HEK293T (cell line): ENCODE data around the gene KLHL10.

Experiments
- CTCF ChIA-PET: fragments of 350-600 bp; formaldehyde crosslinking; extraction: SDS; loops from one replicate; lab custom pipeline; 2021; ENCODE audit warnings: antibody characterized with exemption, inconsistent platforms; lab: Yijun Ruan, JAX
- POLR2A ChIA-PET: fragments of 350-600 bp; formaldehyde crosslinking; extraction: SDS; loops from one replicate; lab custom pipeline; 2020; ENCODE audit warnings: antibody characterized with exemption, inconsistent platforms; lab: Yijun Ruan, JAX
- DNase-seq: peaks from one replicate; pipeline ENCODE4 v3.0.0; 2012; ENCODE audit warnings: mixed read lengths; ENCODE audit errors: extremely low spot score
- ARNT ChIP-seq: fragments of 450-650 bp; IDR thresholded peaks from 2 replicates; pipeline ENCODE4 v1.6.1; 2017; ENCODE audit warnings: mild to moderate bottlenecking
- BHLHE40 ChIP-seq: fragments of 450-650 bp; IDR thresholded peaks from 2 replicates; pipeline ENCODE4 v1.6.1; 2016; ENCODE audit warnings: mild to moderate bottlenecking, moderate library complexity, borderline replicate concordance
- CTBP1 ChIP-seq: fragments of 450-650 bp; IDR thresholded peaks from 2 replicates; pipeline ENCODE4 v1.6.1; 2016; ENCODE audit warnings: borderline replicate concordance
- ELF4 ChIP-seq: fragments of 450-650 bp; IDR thresholded peaks from 2 replicates; pipeline ENCODE4 v1.6.1; 2017; ENCODE audit warnings: antibody characterized with exemption
- FOXA1 ChIP-seq: fragments of 450-650 bp; IDR thresholded peaks from 2 replicates; pipeline ENCODE4 v1.6.1; 2016; ENCODE audit warnings: mild to moderate bottlenecking
- FOXK2 ChIP-seq: fragments of 450-650 bp; IDR thresholded peaks from 2 replicates; pipeline ENCODE4 v1.6.1; 2016; ENCODE audit warnings: mild to moderate bottlenecking
- FOXM1 ChIP-seq: fragments of 450-650 bp; IDR thresholded peaks from 2 replicates; pipeline ENCODE4 v1.6.1; 2017; ENCODE audit warnings: mild to moderate bottlenecking, borderline replicate concordance
- HDGF ChIP-seq: fragments of 450-650 bp; IDR thresholded peaks from 2 replicates; pipeline ENCODE4 v1.6.1; 2017; ENCODE audit warnings: antibody characterized with exemption, borderline replicate concordance
- L3MBTL2 ChIP-seq: fragments of 450-650 bp; conservative IDR thresholded peaks from 2 replicates; pipeline ENCODE4 v1.6.1; 2016; ENCODE audit warnings: mild to moderate bottlenecking
- LEF1 ChIP-seq: fragments of 450-650 bp; IDR thresholded peaks from 2 replicates; pipeline ENCODE4 v1.6.1; 2017; ENCODE audit warnings: mild to moderate bottlenecking, borderline replicate concordance
- NFRKB ChIP-seq: fragments of 450-650 bp; IDR thresholded peaks from 2 replicates; pipeline ENCODE4 v1.6.1; 2016; ENCODE audit warnings: mild to moderate bottlenecking, moderate library complexity
- PKNOX1 ChIP-seq: fragments of 450-650 bp; IDR thresholded peaks from 2 replicates; pipeline ENCODE4 v1.6.1; 2016
- SP1 ChIP-seq: fragments of 450-650 bp; IDR thresholded peaks from 2 replicates; pipeline ENCODE4 v1.6.1; 2017
- SUZ12 ChIP-seq: fragments of 450-650 bp; IDR thresholded peaks from 2 replicates; pipeline ENCODE4 v1.6.1; 2016; ENCODE audit warnings: mild to moderate bottlenecking
- TARDBP ChIP-seq: fragments of 450-650 bp; IDR thresholded peaks from 2 replicates; pipeline ENCODE4 v1.6.1; 2016
- ZNF384 ChIP-seq: fragments of 450-650 bp; IDR thresholded peaks from 2 replicates; pipeline ENCODE4 v1.6.1; 2016

Gene KLHL10

GRCh38 chr17:41799366-41799765, 38.3 kb upstream of the KLHL10 start:
- ChIA-PET POLR2A (interaction anchor here (1.2 to 4.3 kb wide), 5 partner anchors 13 to 111 kb away, joined by 4 to 23 read pairs (median 6); partner anchors contain the start of genes FKBP10, JUP and P3H4), CTCF (interaction anchor here (0.6 to 3.2 kb wide), 5 partner anchors 11 to 62 kb away, joined by 3 to 28 read pairs (median 3); partner anchors contain the start of genes JUP and P3H4)
- no peak for DNase-seq
- TF ChIP-seq LEF1 (no peak), CTBP1 (no peak), HDGF (no peak), BHLHE40 (no peak), TARDBP (no peak), ZNF384 (no peak), SP1 (no peak), ELF4 (no peak), NFRKB (no peak), ARNT (no peak), SUZ12 (no peak), FOXM1 (no peak), FOXK2 (no peak), FOXA1 (no peak), L3MBTL2 (no peak), PKNOX1 (no peak)

GRCh38 chr17:41800601-41801373, 36.8 kb upstream of the KLHL10 start:
- no peak for DNase-seq
- TF ChIP-seq NFRKB (no peak), ARNT (no peak), SP1 (no peak), HDGF (no peak), CTBP1 (no peak), FOXK2 (no peak), LEF1 (no peak), ELF4 (no peak), ZNF384 (no peak), L3MBTL2 (no peak)
- ChIA-PET CTCF (interaction anchor here (0.6 to 3.2 kb wide), 15 partner anchors 10 to 105 kb away, joined by 3 to 28 read pairs (median 4); partner anchors contain the start of genes FKBP10, JUP and P3H4), POLR2A (interaction anchor here (0.7 to 4.3 kb wide), 8 partner anchors 8 to 112 kb away, joined by 4 to 24 read pairs (median 6); partner anchors contain the start of genes EIF1, FKBP10, JUP and KLHL11)

- TF ChIP-seq FOXM1 (0 out of 2 replicates have a peak, but pooled peaks have one; percentile 37), L3MBTL2 (0 out of 2 replicates have a peak, but pooled peaks have one; percentile 22), PKNOX1 (no peak), FOXA1 (no peak), SP1 (no peak), HDGF (0 out of 2 replicates have a peak, but pooled peaks have one; percentile 95), FOXK2 (no peak), BHLHE40 (no peak), TARDBP (no peak), ELF4 (no peak), ZNF384 (no peak), ARNT (no peak), LEF1 (no peak)
- CTCF ChIA-PET = interaction anchor here (0.6 to 3.2 kb wide), 19 partner anchors 10 to 112 kb away, joined by 3 to 28 read pairs (median 4); partner anchors contain the start of genes FKBP10, JUP and P3H4
- POLR2A ChIA-PET = interaction anchor here (0.6 to 4.3 kb wide), 7 partner anchors 8 to 156 kb away, joined by 3 to 24 read pairs (median 6); partner anchors contain the start of genes FKBP10, JUP, KLHL11 and P3H4
- DNase-seq = peak; percentile 88
Observed at GRCh38 chr17:41801374-41802271, 36.0 kb upstream of the KLHL10 start.

GRCh38 chr17:41803049-41804020, 34.3 kb upstream of the KLHL10 start:
- DNase-seq = no peak
- CTCF ChIA-PET = interaction anchor here (1.6 kb wide), 1 partner anchor 66 kb away, joined by 14 read pairs; no protein-coding TSS in a partner anchor
- TF ChIP-seq SUZ12 = no peak
- TF ChIP-seq TARDBP = no peak
- no peak for TF ChIP-seq CTBP1
- no peak for TF ChIP-seq L3MBTL2
- TF ChIP-seq FOXM1 = no peak
- no peak for TF ChIP-seq HDGF
- TF ChIP-seq PKNOX1 = no peak
- TF ChIP-seq ARNT = no peak
- no peak for TF ChIP-seq NFRKB
- no peak for TF ChIP-seq LEF1
- POLR2A ChIA-PET = interaction anchor here (0.7 kb wide), 1 partner anchor 60 kb away, joined by 3 read pairs; no protein-coding TSS in a partner anchor
